Stimulated activated CD8-positive, alpha-beta memory T cell treated with anti-CD3 and anti-CD28 coated beads, Interleukin-12 subunit alpha, Interleukin-12 subunit beta, amount 100 ng/mL, for 1 hour (primary cell): ENCODE results near the gene PLK3.
"Not testable (repeated sequence)": the region's sequence is repeated elsewhere in the genome, so short reads cannot be mapped to it uniquely, and the experiment has no call there.

Experiments
- DNase-seq: peaks from one replicate; pipeline ENCODE4 v3.0.0-alpha.2; 2020; ENCODE audit warnings: low read depth

Gene PLK3

DNA sequence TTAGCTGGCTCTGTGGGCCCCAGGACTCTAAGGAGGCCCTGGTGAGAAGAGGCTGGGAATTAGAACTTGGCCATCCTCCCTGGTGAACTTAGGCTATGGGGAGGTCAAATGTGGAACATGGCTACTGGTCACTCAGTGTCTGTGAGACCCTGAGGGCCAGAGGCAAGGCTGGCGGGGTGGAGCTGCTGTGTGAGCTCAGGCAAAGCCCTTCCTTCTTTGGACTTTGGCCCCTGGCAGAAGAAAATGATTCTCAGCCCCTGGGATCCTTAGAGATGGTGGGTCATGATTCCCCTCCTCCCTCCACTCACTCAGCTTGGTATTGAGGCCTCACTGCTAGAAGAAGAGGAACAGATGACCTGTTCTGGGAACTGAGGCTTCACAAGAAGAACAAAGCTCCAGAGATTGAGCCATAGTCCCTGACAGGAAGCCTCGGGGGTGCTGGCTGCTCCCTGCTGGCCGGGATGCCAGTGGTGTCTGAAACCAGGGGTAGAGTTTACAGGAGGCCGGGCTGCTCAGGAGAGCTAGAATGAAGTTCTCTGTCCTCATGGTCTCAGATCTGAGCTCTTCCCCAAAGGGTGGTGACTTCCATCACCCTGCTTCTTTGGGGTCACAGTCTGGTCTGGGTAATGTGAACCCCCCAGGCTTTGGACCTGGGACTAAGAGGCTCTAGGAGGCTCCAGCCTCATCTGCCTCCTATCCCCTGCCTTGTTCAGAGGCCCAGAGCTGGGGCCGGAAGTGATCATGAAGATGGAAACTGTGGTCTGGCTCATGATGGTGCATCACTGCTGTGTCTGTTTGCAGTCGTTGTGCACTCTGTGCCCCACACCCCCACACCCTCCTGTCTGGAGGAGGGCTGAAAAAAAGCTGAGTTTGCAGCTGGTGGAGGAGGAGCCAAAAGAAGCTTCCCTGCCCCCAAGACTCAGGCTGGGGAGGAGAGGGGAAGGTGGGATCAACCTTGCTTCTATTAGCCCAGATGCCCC, 9.1 kb downstream of the PLK3 start:
- peak; percentile 75 for DNase-seq

DNA sequence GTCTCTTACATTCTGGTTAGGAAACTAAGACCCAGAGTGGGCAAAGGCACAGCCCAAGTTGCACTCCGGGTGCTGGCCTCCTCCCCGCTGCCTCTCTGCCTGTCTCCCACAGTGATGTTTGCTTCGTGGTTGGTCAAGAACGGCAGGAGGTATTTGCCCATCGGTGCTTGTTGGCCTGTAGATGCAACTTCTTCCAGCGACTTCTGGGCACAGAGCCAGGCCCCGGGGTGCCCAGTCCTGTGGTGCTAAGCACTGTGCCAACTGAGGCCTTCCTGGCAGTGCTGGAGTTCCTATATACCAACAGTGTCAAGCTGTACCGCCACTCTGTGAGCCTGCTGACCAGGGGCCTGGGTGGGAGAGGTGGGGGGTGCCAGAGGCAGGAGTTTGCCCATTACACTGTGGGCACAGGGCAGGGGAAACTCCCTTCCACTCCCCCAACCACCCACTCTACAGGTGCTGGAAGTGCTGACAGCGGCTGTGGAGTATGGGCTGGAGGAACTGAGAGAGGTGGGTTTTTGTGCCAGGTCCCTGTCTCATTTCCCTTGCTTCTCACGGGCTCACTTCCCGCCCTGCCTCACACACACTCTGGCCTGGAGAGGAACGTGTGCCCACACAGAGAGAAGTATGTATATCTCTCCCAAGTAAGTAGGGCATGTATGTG, 10.1 kb downstream of the PLK3 start:
- no peak for DNase-seq

DNA sequence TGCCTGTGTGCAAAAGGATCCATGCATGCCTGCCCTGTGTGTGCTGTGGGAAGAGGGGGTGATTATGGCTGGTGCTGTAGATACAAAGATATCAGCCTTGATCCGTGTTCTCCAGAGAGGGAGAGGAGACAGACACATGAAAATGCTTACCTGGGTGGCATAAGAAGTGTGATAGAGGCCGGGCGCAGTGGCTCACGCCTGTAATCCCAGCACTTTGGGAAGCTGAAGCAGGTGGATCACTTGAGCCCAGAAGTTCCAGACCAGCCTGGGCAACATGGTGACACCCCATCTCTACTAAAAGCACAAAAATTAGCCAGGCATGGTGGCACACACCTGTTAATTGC, 10.6 kb downstream of the PLK3 start:
- DNase-seq = not testable (repeated sequence)

DNA sequence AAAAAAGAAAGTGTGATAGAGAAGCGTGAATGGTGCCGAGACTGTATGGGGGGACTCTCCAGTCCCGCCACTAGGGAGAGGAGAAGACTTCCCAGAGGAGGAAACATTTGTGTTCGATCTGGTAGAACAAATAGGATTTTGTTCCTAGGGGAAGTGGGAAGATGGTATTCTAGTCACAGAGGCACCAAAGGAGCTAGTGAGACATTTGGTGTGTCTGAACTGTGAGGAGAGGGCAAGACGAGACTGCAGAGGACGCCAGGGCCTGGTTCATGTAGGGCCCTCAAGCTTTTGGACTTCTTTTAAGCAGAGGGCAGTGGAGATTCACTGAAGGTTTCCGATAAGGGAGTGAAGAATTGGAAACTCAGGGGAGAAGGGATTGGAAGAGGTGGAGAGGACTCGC, 11.1 kb downstream of the PLK3 start:
- no peak for DNase-seq

DNA sequence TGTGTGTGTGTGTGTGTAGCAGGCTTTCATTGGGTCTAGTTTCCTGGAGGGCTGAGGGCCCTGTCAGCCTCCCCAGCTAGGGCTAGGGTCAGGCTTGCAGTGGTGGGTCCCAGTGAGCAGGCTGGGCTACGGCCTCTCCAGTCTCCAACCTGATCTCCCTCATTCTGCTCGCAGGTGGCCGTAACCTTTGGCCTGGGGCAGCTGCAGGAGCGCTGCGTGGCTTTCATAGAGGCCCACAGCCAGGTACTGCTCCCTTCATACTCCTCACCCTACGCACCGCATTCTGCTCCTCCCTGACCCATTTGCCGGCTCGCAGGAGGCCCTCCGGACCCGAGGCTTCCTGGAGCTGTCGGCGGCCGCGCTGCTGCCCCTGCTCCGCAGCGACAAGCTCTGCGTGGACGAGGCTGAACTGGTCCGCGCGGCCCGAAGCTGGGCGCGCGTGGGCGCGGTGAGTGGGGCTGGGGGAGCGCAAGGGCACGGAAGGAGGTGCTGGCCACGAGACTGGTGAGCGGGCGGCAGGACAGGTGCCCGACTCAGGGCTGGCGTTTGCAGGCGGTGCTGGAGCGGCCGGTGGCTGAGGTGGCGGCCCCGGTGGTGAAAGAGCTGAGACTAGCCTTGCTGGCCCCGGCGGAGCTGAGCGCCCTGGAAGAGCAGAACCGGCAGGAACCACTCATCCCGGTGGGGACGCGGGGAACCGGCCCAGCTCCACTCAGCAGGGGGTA, 12.8 kb downstream of the PLK3 start:
- no peak for DNase-seq

DNA sequence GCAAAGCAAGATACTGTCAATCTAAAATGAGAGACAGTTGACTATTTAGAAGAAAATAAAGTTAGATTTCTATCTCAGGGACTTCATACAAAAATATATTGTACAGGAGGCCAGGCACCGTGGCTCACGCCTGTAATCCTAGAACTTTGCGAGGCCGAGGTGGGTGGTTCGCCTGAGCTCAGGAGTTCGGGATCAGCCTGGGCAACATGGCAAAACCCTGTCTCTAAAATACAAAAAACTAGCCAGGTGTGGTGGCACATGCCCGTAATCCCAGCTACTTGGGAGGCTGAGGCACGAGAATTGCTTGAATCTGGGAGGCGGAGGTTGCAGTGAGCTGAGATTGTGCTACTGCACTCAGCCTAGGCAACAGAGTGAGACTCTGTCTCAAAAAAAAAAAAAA, 15.7 kb downstream of the PLK3 start:
- DNase-seq = not testable (repeated sequence)

DNA sequence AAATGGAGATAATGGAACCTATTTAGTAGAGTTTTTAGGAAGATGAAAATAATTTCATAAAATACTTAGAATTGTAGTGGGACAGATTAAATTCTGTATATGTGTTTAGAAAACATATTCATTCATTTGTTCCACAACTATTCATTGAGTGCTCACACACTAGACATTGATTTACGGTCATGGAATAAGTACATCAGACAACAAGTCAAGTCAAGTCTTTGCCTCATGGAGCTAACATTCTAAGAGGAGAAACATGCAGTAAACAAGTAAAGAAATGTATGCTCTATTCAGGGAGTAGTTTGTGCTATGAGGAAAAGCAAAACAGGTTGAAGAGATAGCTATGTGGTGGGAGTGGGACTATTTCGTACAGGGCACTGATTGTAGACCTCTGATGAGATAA, 17.1 kb downstream of the PLK3 start:
- no peak for DNase-seq

DNA sequence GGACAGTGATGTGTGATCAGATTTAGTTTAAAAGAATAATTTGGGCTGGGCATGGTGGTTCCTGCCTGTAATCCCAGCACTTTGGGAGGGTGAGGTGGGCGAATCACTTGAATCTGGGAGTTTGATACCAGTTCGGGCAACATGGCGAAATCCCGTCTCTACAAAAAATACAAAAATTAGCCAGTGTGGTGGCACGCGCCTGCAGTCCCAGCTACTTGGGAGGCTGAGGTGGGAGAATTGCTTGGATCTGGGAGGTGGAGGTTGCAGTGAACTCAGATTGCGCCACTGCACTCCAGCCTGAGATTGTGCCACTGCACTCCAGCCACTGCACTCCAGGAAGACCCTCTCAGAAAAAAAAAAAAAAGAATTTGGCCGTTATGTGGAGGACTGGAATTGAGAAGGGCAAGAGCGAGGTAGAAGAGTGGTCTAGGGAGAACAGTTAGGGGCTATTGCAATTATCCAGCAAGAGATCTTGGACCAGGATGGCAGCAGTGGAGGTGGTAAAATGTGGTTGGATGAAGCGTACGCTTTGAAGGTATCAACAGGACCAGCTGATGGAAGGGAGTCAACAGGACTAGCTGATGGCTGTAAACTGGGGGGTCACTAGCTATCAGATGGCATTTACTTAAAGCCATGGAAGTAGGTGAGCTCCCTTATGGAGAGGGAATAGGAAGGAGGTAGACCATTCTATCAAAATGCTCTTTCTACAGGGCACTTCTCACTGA, 17.8 kb downstream of the PLK3 start:
- no peak for DNase-seq

DNA sequence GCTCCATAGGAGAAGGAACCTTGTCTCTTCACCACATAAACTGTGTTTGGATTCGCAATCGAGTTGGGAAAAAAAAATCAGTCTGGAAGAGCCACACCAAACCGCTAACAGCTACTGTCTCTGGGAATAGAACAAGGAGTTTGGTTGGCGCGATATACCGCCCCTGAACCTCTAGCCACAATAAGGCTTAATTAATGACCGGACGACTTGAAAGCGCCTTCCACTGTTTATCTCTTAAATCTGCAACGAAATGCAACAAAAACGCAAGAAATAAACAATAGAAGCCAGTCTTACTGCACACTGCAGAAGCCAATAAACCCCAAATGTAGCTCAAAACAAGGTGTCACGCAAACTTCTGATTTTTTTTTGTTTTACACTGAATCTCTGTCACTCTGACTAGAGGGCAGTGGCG, 19.0 kb downstream of the PLK3 start:
- DNase-seq = no peak

DNA sequence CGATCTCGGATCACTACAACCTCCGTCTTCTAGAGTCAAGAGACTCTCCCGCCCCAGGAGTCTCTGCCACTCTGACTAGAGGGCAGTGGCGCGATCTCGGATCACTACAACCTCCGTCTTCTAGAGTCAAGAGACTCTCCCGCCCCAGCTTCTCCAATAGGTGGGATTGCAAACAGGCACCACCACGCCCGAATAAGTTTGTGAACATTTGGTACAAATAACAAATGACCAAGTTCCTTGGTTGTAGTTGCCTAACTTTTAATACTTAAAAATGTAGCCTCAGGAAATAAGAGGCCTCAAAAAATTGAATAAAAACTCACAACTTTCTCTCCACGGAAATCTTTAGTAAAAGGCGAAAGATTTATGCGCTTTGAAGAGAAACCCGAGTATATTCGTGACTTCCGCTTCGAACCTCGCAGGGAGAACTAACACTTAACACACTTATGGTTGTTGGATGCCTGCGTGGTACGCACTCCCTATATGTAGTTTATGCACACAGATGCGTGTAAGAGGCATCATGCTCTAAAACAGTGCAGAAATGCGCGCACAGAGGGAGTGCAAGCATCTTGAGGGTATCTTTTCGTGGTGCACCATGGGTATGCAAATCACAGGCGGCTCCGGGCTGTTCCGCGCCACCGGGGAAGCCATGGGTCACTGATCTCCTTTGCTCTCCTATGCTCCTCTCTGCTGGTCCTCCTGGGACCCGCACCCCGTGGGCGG, 19.6 kb downstream of the PLK3 start:
- peak; percentile 71 for DNase-seq

DNA sequence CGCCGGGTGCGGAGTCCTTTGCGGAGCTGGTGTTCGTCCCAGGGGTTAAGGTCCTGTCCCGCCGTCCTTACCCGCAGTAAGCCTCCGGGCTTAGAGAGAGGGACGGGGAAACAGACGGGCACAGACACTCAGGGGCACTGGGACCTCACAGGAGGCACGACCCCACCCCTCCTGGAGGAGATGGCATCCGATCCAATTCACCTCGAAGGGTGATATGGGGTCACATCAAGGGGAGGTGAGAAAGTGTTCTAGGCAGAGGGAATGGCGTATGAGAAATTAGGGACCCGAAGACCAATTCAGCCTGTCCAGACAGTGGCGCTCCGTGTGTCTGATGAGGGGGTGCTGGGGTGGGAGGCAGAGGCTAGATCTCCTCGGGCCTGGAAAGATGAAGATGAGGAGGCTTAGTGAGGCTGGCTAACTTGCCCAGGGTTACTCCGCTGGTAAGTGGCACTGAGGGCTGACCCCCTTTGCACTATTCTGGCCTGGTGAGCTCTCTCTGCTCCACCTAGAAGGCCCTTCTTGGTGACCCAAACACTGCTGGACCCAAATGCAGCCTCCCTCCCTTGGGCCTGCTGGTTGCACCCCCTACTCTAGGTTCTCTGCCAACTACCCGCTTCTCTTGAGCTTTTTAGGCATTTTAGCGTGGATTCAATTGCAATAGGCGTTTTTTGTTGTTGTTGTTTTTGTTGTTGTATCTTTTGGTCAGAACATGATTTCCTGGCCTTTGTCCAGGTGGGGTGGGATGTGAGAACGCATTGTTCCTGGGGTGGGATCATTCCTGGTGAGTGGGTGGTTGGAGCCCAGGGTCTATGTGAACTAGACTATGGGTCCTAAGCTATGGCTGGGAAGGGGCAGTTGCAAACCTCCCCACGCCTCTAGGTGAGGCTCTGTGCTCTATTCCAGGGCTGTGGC, 20.4 kb downstream of the PLK3 start:
- DNase-seq = no peak

DNA sequence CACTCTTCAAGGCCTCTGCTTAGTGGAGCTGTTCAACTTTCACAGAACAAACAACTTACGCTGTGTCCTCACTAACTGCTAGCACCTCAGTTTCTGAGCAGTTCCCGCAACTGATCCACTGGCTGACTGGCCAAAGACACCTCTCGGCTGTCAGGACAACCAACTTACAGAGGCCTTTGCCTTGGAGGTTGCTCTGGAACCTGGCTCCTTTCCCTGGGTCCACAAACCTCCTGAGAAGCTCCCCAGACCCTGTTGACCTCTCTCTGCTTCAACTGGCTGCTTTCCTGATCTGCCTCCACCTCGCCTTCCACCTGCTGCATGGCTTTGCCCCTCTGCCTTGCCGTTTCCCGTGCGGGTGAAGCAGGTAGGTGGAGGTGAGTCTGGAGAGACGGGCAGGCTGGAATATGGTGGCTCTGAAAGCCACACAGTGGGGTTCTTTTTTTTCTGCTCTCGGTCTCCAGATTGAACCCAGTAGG, 21.1 kb downstream of the PLK3 start:
- DNase-seq = no peak

DNA sequence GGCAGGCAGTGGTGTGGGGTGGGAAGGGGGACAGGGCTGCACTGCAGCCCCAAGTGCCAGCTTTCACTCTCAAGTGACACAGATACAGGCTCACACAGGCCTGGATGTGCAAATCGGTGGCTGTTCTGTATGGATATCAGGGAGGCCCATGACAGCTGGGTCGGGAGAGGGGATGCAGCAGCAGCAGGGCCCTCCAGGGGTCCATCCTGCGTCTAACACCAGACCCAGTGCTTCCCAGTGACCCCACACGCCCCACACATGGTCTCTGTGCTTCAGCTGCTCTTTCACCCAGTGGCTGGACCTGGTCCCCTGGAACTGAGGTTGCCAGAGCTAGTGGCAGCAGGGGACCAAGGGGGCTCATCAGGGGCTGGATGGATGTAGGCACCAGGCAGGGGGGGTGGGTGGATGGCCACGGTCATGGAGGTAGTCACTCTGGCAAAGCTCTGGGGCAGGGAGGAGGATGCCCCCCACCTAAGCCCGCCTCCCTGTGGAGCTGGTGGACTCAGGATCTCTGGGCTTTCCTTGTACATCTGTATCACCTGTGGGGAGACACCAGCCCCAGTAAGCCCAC, 22.0 kb downstream of the PLK3 start:
- DNase-seq = no peak

DNA sequence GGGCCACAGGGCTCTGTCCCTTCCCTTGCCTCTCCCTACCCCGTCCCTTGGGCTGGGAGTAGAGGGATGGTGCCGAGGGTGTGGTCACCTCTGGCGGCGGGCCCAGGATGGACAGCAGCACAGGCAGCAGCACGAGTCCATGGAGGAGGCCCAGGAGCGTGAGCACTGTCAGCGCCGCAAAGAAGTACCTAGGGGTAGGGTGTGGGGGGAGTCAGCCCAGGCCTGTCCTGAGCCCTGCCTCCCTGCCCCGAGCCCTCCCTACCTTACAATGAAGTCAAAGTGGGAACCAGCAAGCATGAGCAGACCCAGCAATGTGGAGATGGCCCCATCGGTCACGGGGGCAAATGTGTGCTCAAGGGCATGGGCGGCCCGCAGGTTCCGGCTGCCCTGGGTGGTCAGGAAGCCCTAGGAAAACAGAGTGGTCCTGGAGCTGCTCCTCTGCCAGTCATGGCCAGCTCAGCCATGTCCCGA, 22.8 kb downstream of the PLK3 start:
- DNase-seq = no peak

DNA sequence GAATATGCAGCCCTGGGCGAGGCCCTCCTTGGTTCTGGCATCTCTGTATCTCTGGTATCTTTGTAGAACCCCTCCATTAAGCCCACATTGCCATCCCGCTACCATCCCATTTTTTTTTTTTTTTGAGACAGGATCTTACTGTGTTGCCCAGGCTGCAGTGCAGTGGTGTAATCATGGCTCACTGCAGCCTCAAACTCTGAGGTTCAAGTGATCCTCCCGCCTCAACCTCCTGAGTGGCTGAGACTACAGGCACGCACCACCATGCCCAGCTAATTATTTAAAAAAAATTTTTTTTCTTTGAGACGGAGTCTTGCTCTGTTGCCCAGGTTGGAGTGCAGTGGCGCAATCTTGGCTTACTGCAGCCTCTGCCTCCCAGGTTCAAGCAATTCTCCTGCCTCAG, 24.2 kb downstream of the PLK3 start:
- not testable (repeated sequence) for DNase-seq

DNA sequence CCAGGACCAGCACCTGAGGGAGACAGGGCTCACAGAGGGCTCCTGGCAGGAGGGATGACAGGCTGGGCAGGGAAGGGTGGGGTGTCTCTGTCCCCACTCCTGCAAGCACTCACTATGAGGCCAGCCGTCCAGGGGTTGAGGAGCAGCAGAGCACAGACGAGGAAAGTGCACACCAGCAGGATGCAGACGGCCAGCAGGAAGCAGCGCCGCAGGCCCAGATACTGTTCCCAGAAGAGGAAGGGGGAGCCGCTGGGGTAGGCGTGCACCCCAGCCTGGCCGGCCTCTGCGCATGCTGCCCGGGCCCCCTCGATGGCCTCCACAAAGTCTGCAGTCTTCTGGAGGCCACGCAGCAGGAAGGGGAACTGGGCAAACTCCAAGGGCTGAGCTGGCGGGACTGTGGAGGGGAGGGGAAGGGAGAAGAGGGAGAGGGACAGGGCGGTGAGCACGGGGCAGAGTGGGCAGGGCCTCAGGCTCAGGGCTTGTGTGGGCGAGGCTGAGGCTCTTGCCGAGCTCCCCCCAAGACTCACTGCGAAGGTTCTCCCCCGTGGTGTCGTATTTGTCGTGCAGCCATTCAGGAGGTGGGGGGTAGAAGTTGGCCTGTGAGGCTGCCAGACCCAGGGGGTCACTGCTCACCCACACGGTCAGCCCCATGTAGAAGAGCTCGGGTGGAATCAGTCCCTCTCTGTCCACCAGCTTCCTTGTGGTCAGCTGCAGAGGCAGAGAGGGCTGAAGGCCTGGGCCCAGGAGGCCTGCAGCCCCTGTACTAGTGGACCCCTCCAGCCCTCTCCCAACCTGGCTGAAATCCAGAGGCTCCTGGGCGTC, 26.4 kb downstream of the PLK3 start:
- DNase-seq = no peak

DNA sequence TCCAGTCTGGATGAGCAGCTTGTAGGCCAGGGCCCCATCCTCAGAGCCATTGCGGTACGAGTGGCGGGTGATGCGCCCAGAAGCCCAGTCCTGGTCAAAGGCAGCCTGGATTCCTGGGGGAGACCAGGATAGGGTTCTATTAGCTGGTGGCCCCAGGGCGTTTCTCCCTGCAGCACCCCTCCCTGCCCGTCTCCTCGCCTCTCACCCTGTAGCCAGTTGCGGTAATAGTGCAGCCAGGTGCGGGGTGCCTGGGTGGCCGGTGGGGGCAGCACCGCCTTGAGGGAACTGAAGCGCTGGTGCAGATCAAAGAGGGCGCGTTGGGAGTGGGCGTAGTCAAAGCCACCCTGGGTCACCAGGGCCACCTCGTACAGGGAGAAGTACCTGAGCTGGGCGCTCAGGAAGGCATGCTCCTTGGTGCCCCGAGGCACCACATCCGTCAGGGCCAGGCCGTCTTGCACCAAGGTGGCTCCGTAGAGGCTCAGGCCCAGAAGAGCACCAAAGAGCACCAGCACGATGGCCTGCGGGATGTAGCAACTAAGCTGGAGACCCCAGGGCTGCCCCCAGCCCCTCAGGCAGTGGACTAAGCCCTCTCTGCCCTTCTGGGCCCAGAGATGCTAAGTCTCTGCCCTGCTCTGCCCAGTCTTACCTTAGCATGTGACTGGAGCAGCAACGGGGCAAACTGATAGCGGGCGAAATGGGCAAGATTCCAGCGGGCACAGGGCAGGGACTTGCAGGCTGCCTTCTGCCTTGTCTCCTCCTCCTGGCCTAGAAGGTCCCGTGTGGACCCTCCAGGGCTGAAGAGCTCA, 27.2 kb downstream of the PLK3 start:
- DNase-seq = no peak
